GM23338 (cell line): ENCODE measurements around the gene SLC35A4. TPM values are rescaled to one million over a fixed set of nuclear protein-coding genes. Genes with fewer than 3 reads are reported as not detected.

Experiments used
- ATAC-seq: fragments of 200-7000 bp; cut with Tn5 transposase; 3 replicates; pipeline ENCODE4 v1.9.1; 2020
- DNase-seq: peaks from one replicate; pipeline ENCODE4 v3.0.0-alpha.2; 2015; ENCODE audit warnings: low spot score
- H2AFZ ChIP-seq: fragments of 200-600 bp; sonication (generic); 2 replicates; pipeline ENCODE4 v1.8.0; 2016; ENCODE audit warnings: antibody characterized with exemption, mild to moderate bottlenecking, moderate library complexity
- H3F3A ChIP-seq: fragments of 200-600 bp; sonication (generic); replicated peaks from 2 replicates; pipeline ENCODE4 v1.8.0; 2017; ENCODE audit warnings: antibody characterized with exemption, mixed run types, low read depth
- H3K27ac ChIP-seq: fragments of 200-600 bp; sonication (generic); 2 replicates; pipeline ENCODE4 v1.6.1; 2016; ENCODE audit warnings: low read depth
- H3K27me3 ChIP-seq: fragments of 200-600 bp; sonication (generic); 2 replicates; pipeline ENCODE4 v1.8.0; 2016; ENCODE audit warnings: mild to moderate bottlenecking, mixed run types, moderate library complexity; ENCODE audit not compliant: insufficient read depth
- H3K36me3 ChIP-seq: fragments of 200-600 bp; sonication (generic); 2 replicates; pipeline ENCODE4 v1.8.0; 2016; ENCODE audit warnings: mild to moderate bottlenecking; ENCODE audit not compliant: insufficient read depth
- H3K4me1 ChIP-seq: fragments of 200-600 bp; sonication (generic); 2 replicates; pipeline ENCODE4 v1.8.0; 2016; ENCODE audit warnings: mild to moderate bottlenecking, moderate library complexity; ENCODE audit not compliant: insufficient read depth
- H3K4me2 ChIP-seq: fragments of 200-600 bp; sonication (generic); 2 replicates; pipeline ENCODE4 v1.7.1; 2017; ENCODE audit warnings: mixed run types
- H3K4me3 ChIP-seq: fragments of 200-600 bp; sonication (generic); 2 replicates; pipeline ENCODE4 v1.6.1; 2016; ENCODE audit warnings: mixed run types
- H3K79me2 ChIP-seq: fragments of 200-600 bp; sonication (generic); replicated peaks from 2 replicates; pipeline ENCODE4 v1.8.0; 2017; ENCODE audit warnings: mild to moderate bottlenecking; ENCODE audit not compliant: insufficient read depth
- H3K9me2 ChIP-seq: fragments of 200-600 bp; sonication (generic); 2 replicates; pipeline ENCODE4 v1.8.0; 2017; ENCODE audit not compliant: insufficient read depth
- H4K20me1 ChIP-seq: fragments of 200-600 bp; sonication (generic); replicated peaks from 2 replicates; pipeline ENCODE4 v1.8.0; 2017; ENCODE audit warnings: mild to moderate bottlenecking; ENCODE audit not compliant: insufficient read depth
- H3K27ac Mint-ChIP-seq: 2 replicates; pipeline ENCODE4 v1.8.0; 2020; ENCODE audit warnings: inconsistent platforms, mild to moderate bottlenecking, moderate library complexity, mixed read lengths
- H3K27me3 Mint-ChIP-seq: 3 replicates; pipeline ENCODE4 v1.8.0; 2022; ENCODE audit warnings: low read depth, mild to moderate bottlenecking, moderate library complexity, mixed read lengths, inconsistent platforms; ENCODE audit not compliant: insufficient read depth, poor library complexity
- H3K36me3 Mint-ChIP-seq: 3 replicates; pipeline ENCODE4 v1.8.0; 2021; ENCODE audit warnings: low read depth, mild to moderate bottlenecking, inconsistent platforms, moderate library complexity, mixed read lengths
- H3K4me1 Mint-ChIP-seq: 3 replicates; pipeline ENCODE4 v1.8.0; 2020; ENCODE audit warnings: mild to moderate bottlenecking, inconsistent platforms, mixed read lengths
- H3K4me3 Mint-ChIP-seq: 3 replicates; pipeline ENCODE4 v1.8.0; 2021; ENCODE audit warnings: moderate library complexity, mild to moderate bottlenecking, inconsistent platforms, mixed read lengths
- H3K9me3 Mint-ChIP-seq: 3 replicates; pipeline ENCODE4 v1.8.0; 2020; ENCODE audit warnings: moderate library complexity, mild to moderate bottlenecking, inconsistent platforms, mixed read lengths
- CREB1 ChIP-seq: fragments of 250-450 bp; sonication (Bioruptor Pico); IDR thresholded peaks from 2 replicates; pipeline ENCODE4 v1.5.0; 2020; ENCODE audit warnings: low read depth, mild to moderate bottlenecking, moderate library complexity
- CTCF ChIP-seq, 2 experiments: fragments of 200-600 bp in 1 of 2; sonication (generic) in 1 of 2; conservative IDR thresholded peaks; 2 replicates each; pipeline versions ENCODE4 v1.5.1 to v1.6.1; 2016 to 2017; ENCODE audit warnings: antibody characterized with exemption in 2 of 2, low read depth in 2 of 2, mild to moderate bottlenecking in 2 of 2, moderate library complexity in 1 of 2
- ETS1 ChIP-seq: IDR thresholded peaks from 2 replicates; pipeline ENCODE4 v1.6.1; 2016; ENCODE audit warnings: antibody characterized with exemption
- EZH2 ChIP-seq: fragments of 200-600 bp; sonication (generic); IDR thresholded peaks from one replicate; pipeline ENCODE4 v1.8.0; 2017; ENCODE audit warnings: antibody characterized with exemption, mild to moderate bottlenecking, low read depth; ENCODE audit not compliant: unreplicated experiment
- EZH2phosphoT487 ChIP-seq: fragments of 200-600 bp; sonication (generic); IDR thresholded peaks from one replicate; pipeline ENCODE4 v1.8.1; 2018; ENCODE audit warnings: antibody characterized with exemption; ENCODE audit not compliant: unreplicated experiment
- JUNB ChIP-seq: IDR thresholded peaks from one replicate; pipeline ENCODE4 v1.6.1; 2016; ENCODE audit warnings: antibody characterized with exemption; ENCODE audit not compliant: unreplicated experiment
- NANOG ChIP-seq: IDR thresholded peaks from 2 replicates; pipeline ENCODE4 v1.6.1; 2016; ENCODE audit warnings: antibody characterized with exemption, borderline replicate concordance
- POLR2AphosphoS5 ChIP-seq: IDR thresholded peaks from 2 replicates; pipeline ENCODE4 v1.6.1; 2016; ENCODE audit warnings: antibody characterized with exemption, low read depth
- REST ChIP-seq: IDR thresholded peaks from one replicate; pipeline ENCODE4 v1.6.1; 2018; ENCODE audit warnings: antibody characterized with exemption; ENCODE audit not compliant: unreplicated experiment
- STAT1 ChIP-seq: IDR thresholded peaks from one replicate; pipeline ENCODE4 v1.6.1; 2016; ENCODE audit warnings: antibody characterized with exemption; ENCODE audit not compliant: unreplicated experiment
- ZNF114 ChIP-seq: fragments of 250-450 bp; sonication (Bioruptor Pico); IDR thresholded peaks from 2 replicates; pipeline ENCODE4 v1.5.0; 2020; ENCODE audit warnings: mild to moderate bottlenecking, moderate library complexity
- ZNF331 ChIP-seq: fragments of 250-450 bp; sonication (Bioruptor Pico); IDR thresholded peaks from 2 replicates; pipeline ENCODE4 v1.5.0; 2020; ENCODE audit warnings: low read depth, mild to moderate bottlenecking, moderate library complexity
- ZNF462 ChIP-seq: fragments of 250-450 bp; sonication (Bioruptor Pico); IDR thresholded peaks from 2 replicates; pipeline ENCODE4 v1.5.0; 2020; ENCODE audit warnings: mild to moderate bottlenecking, moderate library complexity
- polyA plus RNA-seq: library from polyadenylated mRNA; unstranded; fragments of >200 nt; fragmentation: Nextera tagmentation; extraction: Ambion mirVana; gene quantifications from 2 replicates; pipeline ENCODE4 v1.2.1, GENCODE V29; 2016
- total RNA-seq: library from RNA; depleted of rRNA; stranded (reverse); fragments of >200 nt; shearing (Covaris generic); gene quantifications from 2 replicates; pipeline ENCODE4 v1.2.3, GENCODE V29; 2014

Gene SLC35A4
- total and polyA plus RNA-seq, 2 experiments from 2014 or later = 17.7 to 39.1 TPM

- Histone ChIP-seq H3K4me1 (peaks cover 13% of the 10 kb centered on the region; the same call in 1 of the 2 replicates), H3K4me3 (no peak overlapping the region), H3K79me2 (no peaks in the 10 kb centered on the region), H2AFZ (no peak overlapping the region), H3K9me2 (no peaks in the 10 kb centered on the region), H3K27ac (no peak overlapping the region), H4K20me1 (no peaks in the 10 kb centered on the region; the same call in none of the 2 replicates), H3F3A (peaks cover 11% of the 10 kb centered on the region), H3K36me3 (peaks cover 39% of the 10 kb centered on the region; the same call in 1 of the 2 replicates), H3K27me3 (no peaks in the 10 kb centered on the region), H3K4me2 (no peak overlapping the region)
- ATAC-seq = no peak
- H3K36me3 Mint-ChIP-seq = peaks cover 55% of the 10 kb centered on the region
- H3K27me3 Mint-ChIP-seq = peaks cover 9% of the 10 kb centered on the region
- no peaks in the 10 kb centered on the region for H3K9me3 Mint-ChIP-seq
- H3K4me3 Mint-ChIP-seq = no peak overlapping the region
- no peak overlapping the region for H3K27ac Mint-ChIP-seq
- peaks cover 11% of the 10 kb centered on the region; the same call in 2 of the 3 replicates for H3K4me1 Mint-ChIP-seq
- TF ChIP-seq EZH2phosphoT487 = no peak
- no peak for TF ChIP-seq CTCF (conservative IDR thresholded peaks at IDR 0.05; ENCODE audit: low read depth in 2 of 2)
- no peak for TF ChIP-seq POLR2AphosphoS5
- no peak for TF ChIP-seq CREB1
- no peak for TF ChIP-seq STAT1
- TF ChIP-seq EZH2 = no peak
- TF ChIP-seq ZNF462 = no peak
- no peak for TF ChIP-seq NANOG
- no peak for TF ChIP-seq REST
- TF ChIP-seq ZNF114 (CRISPR knock-in tag) = no peak
- no peak for TF ChIP-seq JUNB
- no peak for TF ChIP-seq ETS1
- TF ChIP-seq ZNF331 (CRISPR knock-in tag) = no peak
- no peak for DNase-seq
These were observed 21.7 kb upstream of the SLC35A4 start for GRCh38 chr5:140542972-140543371.
